IPS-NIHi11 (cell line): Measurements from ENCODE around the gene CNGB1.
"Not testable (repeated sequence)": the region's sequence is repeated elsewhere in the genome, so short reads cannot be mapped to it uniquely, and the experiment has no call there.

Experiments
- DNase-seq: peaks from one replicate; pipeline ENCODE4 v3.0.0; 2012; ENCODE audit warnings: mixed read lengths, low spot score

The CNGB1 gene

GRCh38 chr16:57997176-57997527, 26.2 kb upstream of the CNGB1 start:
- no peak for DNase-seq

GRCh38 chr16:57996406-57997175, 25.7 kb upstream of the CNGB1 start:
- no peak for DNase-seq

GRCh38 chr16:57995721-57996405, 24.9 kb upstream of the CNGB1 start:
- DNase-seq = no peak

- DNase-seq = peak; percentile 64
Observed at GRCh38 chr16:57994778-57995177, 23.9 kb upstream of the CNGB1 start.

GRCh38 chr16:57994361-57994760, 23.4 kb upstream of the CNGB1 start:
- no peak for DNase-seq

- DNase-seq = no peak
Observed at GRCh38 chr16:57993897-57994296, 23.0 kb upstream of the CNGB1 start.

- DNase-seq = no peak
Observed at GRCh38 chr16:57993438-57993837, 22.5 kb upstream of the CNGB1 start.

- DNase-seq = no peak
Observed at GRCh38 chr16:57992084-57992483, 21.2 kb upstream of the CNGB1 start.

GRCh38 chr16:57991551-57992059, 20.7 kb upstream of the CNGB1 start:
- DNase-seq = no peak

GRCh38 chr16:57988929-57989328, 18.0 kb upstream of the CNGB1 start:
- DNase-seq = no peak

- DNase-seq = no peak
Observed at GRCh38 chr16:57987441-57988177, 16.7 kb upstream of the CNGB1 start.

- DNase-seq = no peak
Observed at GRCh38 chr16:57986196-57986595, 15.3 kb upstream of the CNGB1 start.

- peak; percentile 78 for DNase-seq
Observed at GRCh38 chr16:57985204-57986181, 14.6 kb upstream of the CNGB1 start.

- DNase-seq = peak; percentile 99
Observed at GRCh38 chr16:57984443-57985203, 13.7 kb upstream of the CNGB1 start.

GRCh38 chr16:57982385-57982784, 11.5 kb upstream of the CNGB1 start:
- DNase-seq = no peak

GRCh38 chr16:57981636-57982035, 10.7 kb upstream of the CNGB1 start:
- no peak for DNase-seq

- DNase-seq = no peak
Observed at GRCh38 chr16:57979006-57979585, 8.2 kb upstream of the CNGB1 start.

GRCh38 chr16:57978070-57978465, 7.1 kb upstream of the CNGB1 start:
- DNase-seq = not testable (repeated sequence)

- DNase-seq = no peak
Observed at GRCh38 chr16:57977418-57978069, 6.6 kb upstream of the CNGB1 start.

- no peak for DNase-seq
Observed at GRCh38 chr16:57976331-57976796, 5.4 kb upstream of the CNGB1 start.
